ENCODE data around the gene TOMM20. TPM values are rescaled to one million over a fixed set of nuclear protein-coding genes. Genes with fewer than 3 reads are reported as not detected.

The TOMM20 gene
- total RNA-seq, 1 experiment from 2014 or later, result 101 TPM

DNA sequence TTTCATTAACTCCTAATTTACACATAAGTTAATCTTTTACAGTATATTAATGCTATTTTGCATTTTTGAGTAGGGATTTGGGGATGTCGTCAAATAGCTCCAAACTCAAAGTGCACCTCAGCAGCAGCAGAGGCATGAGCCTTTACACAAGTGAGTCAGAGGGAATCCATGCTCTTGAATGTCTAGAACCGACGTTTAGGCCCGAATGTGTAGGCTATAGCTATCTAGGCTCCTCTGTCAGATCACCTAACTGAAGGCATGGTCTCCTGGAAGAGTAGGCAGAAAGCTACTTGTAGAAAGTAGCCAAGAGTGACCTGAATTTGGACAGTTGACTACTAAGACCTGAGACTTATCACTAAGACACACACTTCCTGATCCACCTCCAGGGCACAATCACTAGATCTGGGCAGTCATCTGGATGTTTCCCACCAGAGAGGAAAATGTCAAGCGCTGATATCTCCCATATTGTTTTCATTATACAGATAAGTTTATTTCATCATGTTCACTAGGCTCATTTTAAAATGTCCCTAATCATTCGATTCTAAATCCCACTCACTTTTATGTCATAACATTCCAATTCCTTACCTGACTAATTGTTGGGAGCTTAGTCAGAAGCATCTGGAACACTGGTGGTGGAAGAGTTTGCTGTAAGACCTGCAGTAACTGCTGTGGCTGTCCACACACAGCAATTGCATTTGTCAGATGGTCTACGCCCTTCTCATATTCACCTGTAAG, 15.3 kb downstream of the TOMM20 start:
- CTCF ChIA-PET, result no interaction called here
- H3K36me3 ChIP-seq (ENCODE audit: control insufficient read depth, insufficient read depth, low read length), result peaks cover 48% of the 10 kb centered on the region
- POLR2A ChIA-PET, result interaction anchor here (0.6 kb wide), 1 partner anchor 39 kb away, joined by 3 read pairs; no protein-coding TSS in a partner anchor

DNA sequence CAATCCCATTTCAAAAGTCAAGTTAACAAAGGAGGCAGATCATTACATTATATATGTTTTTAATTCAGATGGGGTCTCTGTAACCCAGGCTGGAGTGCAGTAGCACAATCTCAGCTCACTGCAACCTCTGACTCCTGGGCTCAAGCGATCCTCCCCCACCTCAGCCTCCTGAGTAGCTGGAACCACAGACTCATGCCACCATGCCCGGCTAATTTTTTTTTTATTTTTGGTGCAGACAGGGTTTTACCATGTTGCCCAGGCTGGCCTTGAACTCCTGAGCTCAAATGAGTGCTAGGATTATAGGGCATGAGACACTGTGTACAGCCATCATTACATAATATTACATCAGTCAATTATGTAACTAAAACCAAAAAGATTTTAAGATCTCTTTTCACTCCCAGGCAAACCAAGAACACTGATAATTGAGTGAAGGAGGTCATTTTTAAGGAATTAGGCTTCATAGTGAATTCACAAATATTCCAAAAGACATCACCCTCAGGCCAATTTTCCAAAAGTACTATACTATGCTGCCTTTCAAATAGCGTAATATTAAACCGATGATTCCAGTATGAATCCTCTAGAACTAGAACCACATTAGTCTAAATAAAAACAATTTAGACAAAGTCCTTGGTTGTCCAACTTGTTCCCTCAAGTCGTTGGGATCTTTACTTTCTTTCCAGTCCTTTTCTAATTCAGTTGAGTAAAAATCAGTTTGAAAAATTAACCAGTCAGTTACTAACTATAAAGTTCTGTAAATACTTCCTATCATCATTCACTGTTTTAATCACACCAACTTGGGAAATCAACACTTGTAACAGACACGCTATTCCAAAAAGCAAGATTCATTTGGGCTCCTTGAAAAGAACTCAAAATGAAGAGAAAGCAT, 16.1 kb downstream of the TOMM20 start:
- Histone ChIP-seq H3K36me3 (ENCODE audit: control insufficient read depth, insufficient read depth, low read length) (peaks cover 46% of the 10 kb centered on the region), H3K9me3 (ENCODE audit: control insufficient read depth, insufficient read depth, low read depth, low read length) (no peaks in the 10 kb centered on the region), H3K27ac (ENCODE audit: low read length) (peak overlapping the region; percentile 49; the same call in 1 of the 2 replicates), H3K4me1 (ENCODE audit: control insufficient read depth, insufficient read depth, low read length) (0 out of 2 replicates have a peak, but pooled peaks cover 4% of the 10 kb centered on the region), H3K27me3 (ENCODE audit: control insufficient read depth, insufficient read depth, low read length) (no peaks in the 10 kb centered on the region), H3K4me3 (ENCODE audit: low read depth in 2 of 2, low read length in 2 of 2) (no peak overlapping the region)
- TF ChIP-seq POLR2AphosphoS5 (IDR thresholded peaks at IDR 0.05; ENCODE audit: low read depth, low read length) (no peak), SIN3A (IDR thresholded peaks at IDR 0.05; ENCODE audit: borderline replicate concordance, insufficient read depth, low read depth, low read length) (no peak), TCF7L2 (IDR thresholded peaks at IDR 0.05; ENCODE audit: low read depth, low read length) (no peak)
- TF ChIP-seq, protein P1, sequence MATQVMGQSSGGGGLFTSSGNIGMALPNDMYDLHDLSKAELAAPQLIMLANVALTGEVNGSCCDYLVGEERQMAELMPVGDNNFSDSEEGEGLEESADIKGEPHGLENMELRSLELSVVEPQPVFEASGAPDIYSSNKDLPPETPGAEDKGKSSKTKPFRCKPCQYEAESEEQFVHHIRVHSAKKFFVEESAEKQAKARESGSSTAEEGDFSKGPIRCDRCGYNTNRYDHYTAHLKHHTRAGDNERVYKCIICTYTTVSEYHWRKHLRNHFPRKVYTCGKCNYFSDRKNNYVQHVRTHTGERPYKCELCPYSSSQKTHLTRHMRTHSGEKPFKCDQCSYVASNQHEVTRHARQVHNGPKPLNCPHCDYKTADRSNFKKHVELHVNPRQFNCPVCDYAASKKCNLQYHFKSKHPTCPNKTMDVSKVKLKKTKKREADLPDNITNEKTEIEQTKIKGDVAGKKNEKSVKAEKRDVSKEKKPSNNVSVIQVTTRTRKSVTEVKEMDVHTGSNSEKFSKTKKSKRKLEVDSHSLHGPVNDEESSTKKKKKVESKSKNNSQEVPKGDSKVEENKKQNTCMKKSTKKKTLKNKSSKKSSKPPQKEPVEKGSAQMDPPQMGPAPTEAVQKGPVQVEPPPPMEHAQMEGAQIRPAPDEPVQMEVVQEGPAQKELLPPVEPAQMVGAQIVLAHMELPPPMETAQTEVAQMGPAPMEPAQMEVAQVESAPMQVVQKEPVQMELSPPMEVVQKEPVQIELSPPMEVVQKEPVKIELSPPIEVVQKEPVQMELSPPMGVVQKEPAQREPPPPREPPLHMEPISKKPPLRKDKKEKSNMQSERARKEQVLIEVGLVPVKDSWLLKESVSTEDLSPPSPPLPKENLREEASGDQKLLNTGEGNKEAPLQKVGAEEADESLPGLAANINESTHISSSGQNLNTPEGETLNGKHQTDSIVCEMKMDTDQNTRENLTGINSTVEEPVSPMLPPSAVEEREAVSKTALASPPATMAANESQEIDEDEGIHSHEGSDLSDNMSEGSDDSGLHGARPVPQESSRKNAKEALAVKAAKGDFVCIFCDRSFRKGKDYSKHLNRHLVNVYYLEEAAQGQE (IDR thresholded peaks at IDR 0.05; ENCODE audit: insufficient read depth in 1 of 2, low read depth in 2 of 2, low read length in 1 of 2), result no peak
- TF ChIP-seq, protein P2, sequence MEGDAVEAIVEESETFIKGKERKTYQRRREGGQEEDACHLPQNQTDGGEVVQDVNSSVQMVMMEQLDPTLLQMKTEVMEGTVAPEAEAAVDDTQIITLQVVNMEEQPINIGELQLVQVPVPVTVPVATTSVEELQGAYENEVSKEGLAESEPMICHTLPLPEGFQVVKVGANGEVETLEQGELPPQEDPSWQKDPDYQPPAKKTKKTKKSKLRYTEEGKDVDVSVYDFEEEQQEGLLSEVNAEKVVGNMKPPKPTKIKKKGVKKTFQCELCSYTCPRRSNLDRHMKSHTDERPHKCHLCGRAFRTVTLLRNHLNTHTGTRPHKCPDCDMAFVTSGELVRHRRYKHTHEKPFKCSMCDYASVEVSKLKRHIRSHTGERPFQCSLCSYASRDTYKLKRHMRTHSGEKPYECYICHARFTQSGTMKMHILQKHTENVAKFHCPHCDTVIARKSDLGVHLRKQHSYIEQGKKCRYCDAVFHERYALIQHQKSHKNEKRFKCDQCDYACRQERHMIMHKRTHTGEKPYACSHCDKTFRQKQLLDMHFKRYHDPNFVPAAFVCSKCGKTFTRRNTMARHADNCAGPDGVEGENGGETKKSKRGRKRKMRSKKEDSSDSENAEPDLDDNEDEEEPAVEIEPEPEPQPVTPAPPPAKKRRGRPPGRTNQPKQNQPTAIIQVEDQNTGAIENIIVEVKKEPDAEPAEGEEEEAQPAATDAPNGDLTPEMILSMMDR (IDR thresholded peaks at IDR 0.05), result no peak
- no peak for DNase-seq (ENCODE audit: low read depth, low spot score)
- BruUV-seq (replicated peaks), result no TSS peak
- in situ Hi-C loops (cut with HindIII; ENCODE audit: low pct_unique_long_range_greater_than_20kb, low sequenced_read_pairs), result no loop called here
- no peak for ATAC-seq
- ChIA-PET CTCF (no interaction called here), POLR2A (interaction anchor here (0.6 to 0.7 kb wide), 2 partner anchors 39 to 492 kb away, joined by 3 read pairs; no protein-coding TSS in a partner anchor)
- intact Hi-C loops (cut with micrococcal nuclease; ENCODE audit: unreplicated experiment), result no loop called here

More for the DNA sequence above, 15.3 kb downstream of the TOMM20 start:
- intact Hi-C loops (cut with micrococcal nuclease; ENCODE audit: unreplicated experiment), result no loop called here
- BruUV-seq (replicated peaks), result no TSS peak
- H3K27ac ChIP-seq (ENCODE audit: low read length), result peak overlapping the region; percentile 49; the same call in 1 of the 2 replicates
- DNase-seq (ENCODE audit: low read depth, low spot score) (no peak), ATAC-seq (no peak)
- TF ChIP-seq POLR2AphosphoS5 (IDR thresholded peaks at IDR 0.05; ENCODE audit: low read depth, low read length) (no peak), TCF7L2 (IDR thresholded peaks at IDR 0.05; ENCODE audit: low read depth, low read length) (no peak), SIN3A (IDR thresholded peaks at IDR 0.05; ENCODE audit: borderline replicate concordance, insufficient read depth, low read depth, low read length) (no peak)
- TF ChIP-seq, protein P2 (IDR thresholded peaks at IDR 0.05), result no peak
- TF ChIP-seq, protein P1 (IDR thresholded peaks at IDR 0.05; ENCODE audit: insufficient read depth in 1 of 2, low read depth in 2 of 2, low read length in 1 of 2), result no peak
- no peaks in the 10 kb centered on the region for H3K27me3 ChIP-seq (ENCODE audit: control insufficient read depth, insufficient read depth, low read length)
- in situ Hi-C loops (cut with HindIII; ENCODE audit: low pct_unique_long_range_greater_than_20kb, low sequenced_read_pairs), result no loop called here
- H3K4me3 ChIP-seq (ENCODE audit: low read depth in 2 of 2, low read length in 2 of 2), result no peak overlapping the region
- 0 out of 2 replicates have a peak, but pooled peaks cover 4% of the 10 kb centered on the region for H3K4me1 ChIP-seq (ENCODE audit: control insufficient read depth, insufficient read depth, low read length)
- no peaks in the 10 kb centered on the region for H3K9me3 ChIP-seq (ENCODE audit: control insufficient read depth, insufficient read depth, low read depth, low read length)
